Loucy (cell line): Measurements from ENCODE around the gene NUMBL.

Source experiments
- EZH2phosphoT487 ChIP-seq: fragments of 200-600 bp; IDR thresholded peaks from 2 replicates; pipeline ENCODE4 v1.6.1; 2018; ENCODE audit warnings: antibody characterized with exemption, mild to moderate bottlenecking, moderate library complexity, borderline replicate concordance
- TF ChIP-seq, protein P1 (sequence below): fragments of 200-600 bp; sonication (generic); conservative IDR thresholded peaks from 2 replicates; pipeline ENCODE4 v1.5.1; 2014; ENCODE audit warnings: mild to moderate bottlenecking, antibody characterized with exemption, low read length

DNA sequence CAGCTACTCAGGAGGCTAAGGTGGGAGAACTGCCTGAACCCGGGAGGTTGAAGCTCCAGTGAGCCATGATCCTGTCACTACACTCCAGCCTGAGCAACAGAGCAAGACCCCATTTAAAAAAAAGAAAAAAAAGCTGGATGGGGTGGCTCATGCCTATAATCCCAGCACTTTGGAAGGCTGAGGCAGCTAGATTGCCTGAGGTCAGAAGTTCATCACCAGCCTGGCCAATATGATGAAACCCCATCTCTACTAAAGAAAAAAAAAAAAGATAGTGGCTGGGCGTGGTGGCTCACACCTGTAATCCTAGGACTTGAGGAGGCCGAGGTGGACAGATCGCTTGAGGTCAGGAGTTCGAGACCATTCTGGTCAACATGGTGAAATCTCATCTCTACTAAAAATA is 74.3 kb downstream of the NUMBL start:
- TF ChIP-seq, protein P1, sequence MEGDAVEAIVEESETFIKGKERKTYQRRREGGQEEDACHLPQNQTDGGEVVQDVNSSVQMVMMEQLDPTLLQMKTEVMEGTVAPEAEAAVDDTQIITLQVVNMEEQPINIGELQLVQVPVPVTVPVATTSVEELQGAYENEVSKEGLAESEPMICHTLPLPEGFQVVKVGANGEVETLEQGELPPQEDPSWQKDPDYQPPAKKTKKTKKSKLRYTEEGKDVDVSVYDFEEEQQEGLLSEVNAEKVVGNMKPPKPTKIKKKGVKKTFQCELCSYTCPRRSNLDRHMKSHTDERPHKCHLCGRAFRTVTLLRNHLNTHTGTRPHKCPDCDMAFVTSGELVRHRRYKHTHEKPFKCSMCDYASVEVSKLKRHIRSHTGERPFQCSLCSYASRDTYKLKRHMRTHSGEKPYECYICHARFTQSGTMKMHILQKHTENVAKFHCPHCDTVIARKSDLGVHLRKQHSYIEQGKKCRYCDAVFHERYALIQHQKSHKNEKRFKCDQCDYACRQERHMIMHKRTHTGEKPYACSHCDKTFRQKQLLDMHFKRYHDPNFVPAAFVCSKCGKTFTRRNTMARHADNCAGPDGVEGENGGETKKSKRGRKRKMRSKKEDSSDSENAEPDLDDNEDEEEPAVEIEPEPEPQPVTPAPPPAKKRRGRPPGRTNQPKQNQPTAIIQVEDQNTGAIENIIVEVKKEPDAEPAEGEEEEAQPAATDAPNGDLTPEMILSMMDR: no peak
- TF ChIP-seq EZH2phosphoT487: no peak
